ENCODE data around the gene DAP. TPM values are rescaled to one million over a fixed set of nuclear protein-coding genes. Genes with fewer than 3 reads are reported as not detected.

The DAP gene
- total RNA-seq, 1 experiment from 2014 or later, result 47.2 TPM

GRCh38 chr5:10729320-10730042 is 31.6 kb downstream of the DAP start:
- H4K5ac ChIP-seq (ENCODE audit: insufficient read length, low read depth, low read length), result no peak overlapping the region
- no peak overlapping the region for H3K18ac ChIP-seq (ENCODE audit: insufficient read length, low read depth, low read length)
- H3K9me3 ChIP-seq (ENCODE audit: control insufficient read depth, low read depth, low read length), result no peaks in the 10 kb centered on the region
- H2BK120ac ChIP-seq (ENCODE audit: low read depth, low read length, poor library complexity, severe bottlenecking), result no peak overlapping the region
- no peak overlapping the region for H2BK5ac ChIP-seq (ENCODE audit: insufficient read length, low read length)
- no peaks in the 10 kb centered on the region for H3K79me2 ChIP-seq (ENCODE audit: insufficient read depth, low read length)
- no peak overlapping the region for H2BK15ac ChIP-seq (ENCODE audit: low read depth, low read length)
- Mint-ChIP-seq H3K27me3 (ENCODE audit: low read depth) (no peaks in the 10 kb centered on the region), H3K36me3 (ENCODE audit: insufficient read depth in 1 of 3, low read depth in 3 of 3) (peaks cover 9 to 18% (median 15%) of the 10 kb centered on the region in 3 experiments), H3K27ac (peak overlapping the region in 1 of 3 experiments; percentile 38; a peak in 2 of 7 replicates), H3K9me3 (no peaks in the 10 kb centered on the region; a peak in 2 of 5 replicates), H3K4me3 (no peak overlapping the region), H3K4me1 (peaks cover 0 to 6% of the 10 kb centered on the region in 2 experiments; a peak in 2 of 4 replicates)
- TF ChIP-seq CTCF (conservative IDR thresholded peaks at IDR 0.05), result no peak
- no peak overlapping the region for H3K9ac ChIP-seq (ENCODE audit: extremely low read depth, insufficient read length, low read length)
- no peak overlapping the region for H3K4me2 ChIP-seq (ENCODE audit: insufficient read depth, insufficient read length, low read length)
- no peak overlapping the region for H3K14ac ChIP-seq (ENCODE audit: insufficient read depth, low read length)
- H4K20me1 ChIP-seq (ENCODE audit: control insufficient read depth, insufficient read depth, insufficient read length), result no peaks in the 10 kb centered on the region
- H2BK12ac ChIP-seq (ENCODE audit: insufficient read length, low read depth, low read length), result no peak overlapping the region
- no peaks in the 10 kb centered on the region for H3K79me1 ChIP-seq (ENCODE audit: insufficient read depth, low read depth, low read length, poor library complexity, severe bottlenecking)
- H3K56ac ChIP-seq (ENCODE audit: insufficient read length, low read depth, low read length), result no peak overlapping the region
- H3K23me2 ChIP-seq (ENCODE audit: insufficient read length, low read depth, low read length, poor library complexity, severe bottlenecking), result no peaks in the 10 kb centered on the region
- WGBS (ENCODE audit: extremely low coverage, insufficient read length, low lambda C conversion rate), result no CpG with 5 or more reads among the region's 9 CpGs
- H3K23ac ChIP-seq (ENCODE audit: insufficient read length, low read depth, low read length), result no peak overlapping the region
- H3K4ac ChIP-seq (ENCODE audit: low read depth, low read length), result no peak overlapping the region
- H2AFZ ChIP-seq (ENCODE audit: low read length), result no peak overlapping the region
- H3K27me3 ChIP-seq (ENCODE audit: insufficient read depth, low read length), result no peaks in the 10 kb centered on the region
- no peak for DNase-seq
- no peak overlapping the region for H3T11ph ChIP-seq (ENCODE audit: low read length)
- H2BK20ac ChIP-seq (ENCODE audit: low read depth, low read length, poor library complexity, severe bottlenecking), result no peak overlapping the region
- H3K27ac ChIP-seq (ENCODE audit: insufficient read length, low read depth, low read length), result no peak overlapping the region
- H3K4me1 ChIP-seq (ENCODE audit: insufficient read depth, low read length), result no peaks in the 10 kb centered on the region
- H2AK5ac ChIP-seq (ENCODE audit: insufficient read length, low read length), result no peak overlapping the region
- H4K91ac ChIP-seq (ENCODE audit: insufficient read length, low read depth, low read length), result no peak overlapping the region
- H4K8ac ChIP-seq (replicated peaks; ENCODE audit: insufficient read length, low read depth, low read length), result no peak overlapping the region

Data from H9 (cell line).